SH-SY5Y (cell line): ENCODE measurements around the gene CENPK.

Source experiments
- GATA2 ChIP-seq: IDR thresholded peaks from 2 replicates; pipeline ENCODE4 v1.6.1; 2011; ENCODE audit warnings: mild to moderate bottlenecking, low read depth, low read length
- GATA3 ChIP-seq: IDR thresholded peaks from 2 replicates; pipeline ENCODE4 v1.6.1; 2011; ENCODE audit warnings: low read depth, mild to moderate bottlenecking, low read length, moderate library complexity

DNA sequence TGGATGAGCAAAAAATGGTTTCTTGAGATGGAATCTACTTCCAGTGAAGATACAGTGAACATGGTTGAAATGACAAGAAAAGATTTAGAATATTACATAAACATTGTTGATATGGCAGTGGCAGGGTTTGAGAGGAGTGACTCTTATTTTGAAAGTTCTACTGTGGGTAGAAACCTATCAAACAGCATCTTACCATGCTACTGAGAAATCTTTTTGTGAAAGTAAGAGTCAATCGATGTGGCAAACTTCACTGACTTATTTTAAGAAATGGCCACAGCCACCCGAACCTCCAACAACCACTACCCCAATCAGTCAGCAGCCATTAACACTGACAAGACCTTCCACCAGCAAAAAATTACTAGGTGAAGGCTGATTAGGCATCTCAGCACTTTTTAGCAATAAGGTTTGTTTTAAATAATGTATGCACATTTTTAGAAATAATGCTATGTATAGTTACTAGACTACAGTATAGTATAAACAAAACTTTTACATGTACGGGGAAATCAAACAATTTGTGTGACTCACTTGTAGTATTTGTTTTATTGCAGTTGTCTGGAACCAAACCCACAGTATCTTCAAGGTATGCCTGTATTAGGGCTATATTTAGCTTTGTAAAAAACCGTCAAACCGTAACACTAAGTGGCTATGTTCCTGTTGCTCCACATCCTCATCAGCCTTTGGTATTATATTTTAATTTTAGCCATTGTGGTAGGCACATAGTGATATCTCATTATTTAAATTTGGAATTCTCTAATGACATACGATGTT, 50.6 kb downstream of the CENPK start:
- TF ChIP-seq GATA3 (no peak), GATA2 (no peak)
